Activated CD4-positive, CD25-positive, alpha-beta regulatory T cell treated with anti-CD3 and anti-CD28 coated beads, Interleukin-2, amount 50 U/mL, for 16 hours (primary cell): ENCODE data around the gene CEP192.
"Not testable (repeated sequence)": the region's sequence is repeated elsewhere in the genome, so short reads cannot be mapped to it uniquely, and the experiment has no call there.

Experiments
- DNase-seq: peaks from one replicate; pipeline ENCODE4 v3.0.0-alpha.2; 2020; ENCODE audit warnings: low read depth, low spot score

Gene CEP192

GRCh38 chr18:13098104-13098503 lies 106.9 kb downstream of the CEP192 start:
- DNase-seq, result not testable (repeated sequence)

GRCh38 chr18:13099113-13099512 lies 108.0 kb downstream of the CEP192 start:
- no peak for DNase-seq

DNA sequence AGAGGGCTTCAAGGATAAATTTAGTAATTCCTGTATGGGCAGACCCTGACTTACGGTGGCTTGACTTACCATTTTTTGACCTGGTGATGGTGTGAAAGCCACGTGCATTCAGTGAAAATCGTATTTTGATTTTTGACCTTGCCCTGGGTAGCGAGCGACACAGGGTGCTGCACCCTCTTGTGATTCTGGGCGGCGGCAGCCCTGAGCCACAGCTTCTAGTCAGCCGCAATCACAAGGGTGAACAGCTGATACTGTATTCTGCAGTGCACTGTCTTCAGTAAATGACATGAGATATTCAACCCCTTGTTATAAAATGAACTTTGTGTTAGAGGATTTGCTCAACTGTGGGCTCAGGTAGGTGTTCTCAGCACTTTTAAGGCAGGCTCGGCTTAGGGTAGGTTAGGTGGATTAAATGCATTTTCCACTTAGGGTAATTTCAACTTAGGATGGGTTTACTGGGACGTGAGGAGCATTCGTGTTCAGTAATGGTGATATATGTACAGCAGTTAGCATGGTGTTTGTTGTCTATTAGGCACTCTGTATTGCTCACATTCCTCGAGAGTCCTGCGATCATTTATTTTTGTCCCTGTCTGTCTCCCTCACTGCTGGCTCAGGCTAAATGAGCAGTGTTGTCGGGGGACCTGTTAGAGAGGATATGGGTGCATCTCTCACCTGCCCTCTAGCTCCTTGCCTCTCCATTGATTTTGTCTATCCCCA lies 109.9 kb downstream of the CEP192 start:
- DNase-seq, result no peak

- DNase-seq, result no peak
These were observed 110.6 kb downstream of the CEP192 start for GRCh38 chr18:13101659-13102197.

- DNase-seq, result no peak
These were observed 112.2 kb downstream of the CEP192 start for GRCh38 chr18:13103366-13103765.

DNA sequence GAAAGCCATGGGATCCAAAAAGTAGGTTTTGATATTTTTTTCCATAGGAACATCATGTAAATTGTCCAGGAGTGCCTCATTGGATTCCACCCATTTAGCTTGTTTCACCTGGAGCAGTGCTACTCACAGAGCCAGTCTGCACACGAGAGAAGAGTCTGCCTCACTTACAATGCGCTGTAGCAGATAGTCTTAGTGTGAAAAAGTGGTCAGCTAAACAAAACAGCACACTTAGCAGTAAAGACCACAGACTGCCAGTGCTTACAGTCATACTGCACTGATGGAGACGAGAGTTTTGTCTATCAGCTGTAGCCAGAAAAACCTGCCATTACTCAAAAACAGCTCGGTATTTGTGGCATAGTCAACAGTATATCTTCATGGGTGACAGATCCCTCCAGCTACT lies 113.9 kb downstream of the CEP192 start:
- DNase-seq, result no peak

DNA sequence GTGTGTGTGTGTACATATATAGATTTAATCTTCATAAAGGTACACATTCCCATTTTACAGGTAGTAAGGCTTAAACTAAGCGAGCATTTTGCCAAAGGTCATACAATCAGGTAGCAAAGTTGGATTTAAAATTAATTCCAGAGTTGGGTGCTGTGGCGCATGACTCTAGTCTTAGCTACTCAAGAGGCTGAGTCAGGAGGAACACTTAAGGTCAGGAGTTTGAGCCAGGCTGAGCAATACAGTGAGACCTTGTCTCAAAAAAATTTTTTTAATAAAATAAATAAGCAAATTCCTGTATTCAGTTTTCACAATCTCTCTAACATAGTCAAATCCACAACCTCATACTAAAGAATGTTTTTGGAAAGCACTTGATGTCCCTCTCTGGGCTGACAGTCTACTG lies 115.9 kb downstream of the CEP192 start:
- DNase-seq, result no peak

DNA sequence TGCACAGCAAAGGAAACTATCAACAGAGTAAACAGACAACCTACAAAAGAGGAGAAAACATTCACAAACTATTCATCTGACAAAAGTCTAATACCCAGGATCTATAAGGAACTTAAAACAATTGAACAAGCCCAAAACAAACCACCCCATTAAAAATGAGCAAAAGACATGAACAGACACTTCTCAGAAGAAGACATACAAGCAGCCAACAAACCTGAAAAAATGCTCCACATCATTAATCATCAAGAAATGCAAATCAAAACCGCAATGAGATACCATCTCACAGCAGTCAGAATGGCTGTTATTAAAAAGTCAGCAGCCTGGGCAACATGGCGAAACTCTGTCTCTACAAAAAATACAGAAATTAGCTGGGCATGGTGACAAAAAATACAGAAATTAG lies 117.2 kb downstream of the CEP192 start:
- DNase-seq, result no peak

- no peak for DNase-seq
These were observed 119.4 kb downstream of the CEP192 start for GRCh38 chr18:13110559-13110958.

GRCh38 chr18:13112982-13113381 lies 121.8 kb downstream of the CEP192 start:
- DNase-seq, result no peak

- no peak for DNase-seq
These were observed 129.1 kb downstream of the CEP192 start for GRCh38 chr18:13120255-13120654.

DNA sequence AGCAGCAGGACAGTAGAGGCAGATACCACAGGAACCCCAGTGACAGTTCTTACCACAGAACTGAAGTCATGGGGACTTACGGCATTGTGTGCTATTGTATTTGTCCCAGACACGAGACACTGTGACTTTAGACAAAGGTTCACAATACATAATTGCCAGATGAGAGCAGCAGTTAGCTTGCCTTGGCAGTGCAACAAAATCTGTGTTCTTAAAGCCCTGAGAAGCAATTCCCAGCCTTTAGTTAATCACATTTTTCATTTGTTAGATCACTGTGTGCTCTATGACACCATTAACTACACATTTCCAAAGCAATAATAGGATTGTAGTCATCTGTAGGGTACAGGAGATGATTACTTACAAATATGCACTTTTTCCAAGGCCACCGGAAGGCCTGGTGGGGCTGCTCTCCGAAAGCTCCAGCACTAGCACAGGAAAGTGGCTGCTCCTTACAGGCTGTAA lies 129.8 kb downstream of the CEP192 start:
- no peak for DNase-seq

- DNase-seq, result no peak
These were observed 133.2 kb downstream of the CEP192 start for GRCh38 chr18:13124411-13124810.

DNA sequence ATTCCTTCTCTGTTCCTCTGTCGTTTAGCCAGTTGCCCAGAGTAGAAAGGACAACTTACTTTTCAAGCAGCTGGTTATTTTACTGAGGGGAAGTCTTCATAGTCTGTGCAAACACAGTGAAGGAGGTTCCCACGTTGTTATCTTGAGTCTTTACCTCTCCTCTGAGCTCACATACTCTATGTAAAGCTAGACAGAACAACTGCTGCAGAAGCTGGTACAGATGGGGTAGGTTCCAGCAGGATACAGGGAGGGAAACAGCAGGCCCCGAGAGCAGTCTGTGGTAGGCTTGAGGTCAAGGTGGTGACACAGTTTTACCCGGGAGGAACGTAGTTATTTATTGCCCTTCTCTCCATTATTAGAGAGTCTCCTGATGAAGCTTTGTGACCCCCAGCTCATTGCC lies 134.0 kb downstream of the CEP192 start:
- no peak for DNase-seq

DNA sequence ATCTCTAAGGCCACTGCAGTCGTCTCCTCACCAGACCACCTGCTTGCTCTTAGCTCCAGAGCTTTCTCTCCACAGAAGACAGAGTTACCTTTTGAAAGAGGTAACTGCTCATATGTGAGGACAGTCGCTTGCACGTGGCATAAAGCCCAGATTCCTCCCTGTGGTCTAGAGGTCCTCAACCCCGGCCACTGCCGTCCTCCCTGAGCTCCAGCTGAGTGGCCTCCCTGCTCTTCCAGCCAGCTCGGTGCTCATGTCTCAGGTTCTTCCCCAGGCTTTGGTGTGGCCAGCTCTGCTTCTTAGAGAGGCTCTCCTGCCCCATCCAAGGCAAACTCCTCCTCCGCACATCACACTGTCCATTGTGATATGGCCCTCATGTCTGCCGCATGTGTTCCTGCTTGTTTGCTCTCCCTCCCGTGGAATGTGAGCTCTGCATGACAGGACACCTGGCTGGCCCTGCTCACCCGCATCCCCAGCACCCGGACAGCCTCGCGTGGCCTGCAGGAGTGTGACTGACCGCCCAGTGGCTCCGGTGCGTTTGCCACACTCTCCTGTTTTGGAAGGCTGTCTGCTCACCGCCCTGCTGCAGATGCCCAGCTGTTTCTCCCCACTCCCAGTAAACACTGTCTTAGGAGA lies 135.9 kb downstream of the CEP192 start:
- DNase-seq, result no peak

GRCh38 chr18:13131283-13131682 lies 140.1 kb downstream of the CEP192 start:
- DNase-seq, result no peak

GRCh38 chr18:13134551-13135401 lies 143.6 kb downstream of the CEP192 start:
- no peak for DNase-seq

DNA sequence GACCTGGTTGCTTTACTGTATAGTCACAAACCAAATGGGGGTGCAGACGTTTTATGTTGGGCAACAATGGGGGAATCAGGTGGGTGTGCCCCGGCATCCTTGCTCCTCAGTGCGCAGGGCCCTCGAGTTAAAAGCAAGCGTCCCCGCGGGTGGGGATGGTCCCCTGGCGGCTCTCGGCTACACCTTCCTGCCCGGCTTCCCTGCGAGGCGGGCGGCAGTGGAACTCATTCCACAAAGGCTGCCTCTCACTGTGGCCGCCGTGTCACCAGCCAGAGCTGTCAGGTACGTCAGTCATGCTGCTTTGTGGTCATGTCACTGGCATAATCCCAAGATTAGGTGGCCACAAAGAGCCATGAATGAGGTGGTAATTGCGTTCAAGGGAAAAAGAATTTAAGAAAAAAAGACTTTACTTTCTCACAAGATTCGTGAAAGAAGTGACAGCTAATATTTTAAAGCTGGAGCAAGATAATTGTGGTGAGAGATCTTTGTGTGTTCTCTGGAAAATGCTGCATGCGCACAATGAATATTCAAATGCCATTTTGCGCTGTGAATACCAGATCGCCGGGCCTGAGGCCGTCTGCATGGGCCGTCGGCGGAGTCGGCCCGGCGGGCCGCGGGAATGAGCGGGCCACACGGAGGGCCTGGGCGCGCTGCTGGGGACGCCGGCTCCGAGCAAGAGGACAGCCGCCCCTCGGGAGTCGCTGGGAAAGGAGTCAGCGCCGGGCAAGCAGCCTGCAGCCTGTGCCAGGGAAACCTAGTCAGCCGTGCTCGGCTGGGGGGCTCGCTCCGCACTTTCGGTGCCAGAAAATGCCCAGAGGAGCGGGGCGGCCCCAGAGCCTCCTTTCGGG lies 145.1 kb downstream of the CEP192 start:
- no peak for DNase-seq

- no peak for DNase-seq
These were observed 145.9 kb downstream of the CEP192 start for GRCh38 chr18:13136904-13137669.

DNA sequence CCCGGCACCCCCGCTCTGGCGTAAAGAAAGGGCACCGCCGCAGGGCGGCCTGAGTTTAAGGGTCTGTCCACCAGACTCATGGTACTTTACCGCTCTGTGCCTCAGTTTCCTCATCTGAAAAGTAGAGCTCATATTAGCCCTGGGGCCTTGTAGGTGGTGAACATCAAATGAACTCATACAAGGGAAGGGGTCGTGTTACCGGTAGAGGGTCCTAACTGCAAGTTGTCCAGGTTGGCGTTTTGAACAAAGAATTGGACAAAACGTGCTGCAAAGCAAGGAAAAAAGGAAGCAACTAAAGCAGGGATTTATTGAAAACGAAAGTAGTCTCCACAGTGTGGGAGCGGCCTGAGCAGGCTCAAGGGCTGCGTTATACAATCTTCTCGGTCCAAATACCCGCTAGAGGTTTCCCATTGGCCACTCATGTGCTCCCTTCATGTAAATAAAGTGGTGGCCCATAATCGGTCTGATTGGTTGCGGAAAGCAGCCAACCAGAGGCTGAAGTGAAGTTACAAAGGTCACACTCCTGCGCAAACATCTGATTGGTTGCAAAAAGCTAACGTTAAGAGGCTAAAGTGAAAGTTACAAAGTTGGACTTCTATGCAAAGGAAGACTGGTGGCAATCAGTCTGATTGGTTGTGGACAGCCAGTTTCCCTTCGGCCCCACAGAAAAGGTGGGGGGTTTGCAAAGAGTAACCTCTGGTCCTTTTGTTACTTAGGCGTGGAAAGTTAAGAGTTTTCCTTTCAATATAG lies 146.7 kb downstream of the CEP192 start:
- peak; percentile 44 for DNase-seq
